Glutamatergic neuron (in vitro differentiated cells): ENCODE results near the gene CEP170. TPM values are rescaled to one million over a fixed set of nuclear protein-coding genes. Genes with fewer than 3 reads are reported as not detected.

Experiments used
- DNase-seq: peaks from one replicate; pipeline ENCODE4 v3.0.0; 2022
- H3K27ac Mint-ChIP-seq: one replicate; pipeline ENCODE4 v1.8.0; 2020; ENCODE audit warnings: mild to moderate bottlenecking, mixed read lengths, inconsistent platforms; ENCODE audit not compliant: unreplicated experiment
- H3K27me3 Mint-ChIP-seq: one replicate; pipeline ENCODE4 v1.8.0; 2020; ENCODE audit warnings: mild to moderate bottlenecking, moderate library complexity, mixed read lengths, inconsistent platforms; ENCODE audit not compliant: unreplicated experiment
- H3K36me3 Mint-ChIP-seq: one replicate; pipeline ENCODE4 v1.8.0; 2020; ENCODE audit warnings: mild to moderate bottlenecking, mixed read lengths, inconsistent platforms; ENCODE audit not compliant: unreplicated experiment
- H3K4me1 Mint-ChIP-seq: one replicate; pipeline ENCODE4 v1.8.0; 2020; ENCODE audit warnings: mild to moderate bottlenecking, low read depth, mixed read lengths, inconsistent platforms; ENCODE audit not compliant: unreplicated experiment
- H3K4me3 Mint-ChIP-seq: one replicate; pipeline ENCODE4 v1.8.0; 2020; ENCODE audit warnings: mild to moderate bottlenecking, mixed read lengths, inconsistent platforms; ENCODE audit not compliant: unreplicated experiment
- H3K9me3 Mint-ChIP-seq: one replicate; pipeline ENCODE4 v1.8.0; 2020; ENCODE audit warnings: mild to moderate bottlenecking, moderate library complexity, mixed read lengths, inconsistent platforms; ENCODE audit not compliant: unreplicated experiment
- total RNA-seq: library from RNA; stranded (reverse); fragmentation: NEBNext Ultra II Directional; extraction: Animal tissue kit (Norgen Biotek cat#: 25700); gene quantifications from one replicate; pipeline ENCODE4 v1.2.1, GENCODE V29; 2021; ENCODE audit not compliant: unreplicated experiment
- TF ChIP-seq, protein P1 (sequence below): fragments of 200-600 bp; sonication (generic); IDR thresholded peaks from one replicate; pipeline ENCODE4 v1.5.0; 2021; ENCODE audit not compliant: partially characterized antibody, unreplicated experiment

The CEP170 gene
- total RNA-seq, 1 donor from 2014 or later: 450 TPM

DNA sequence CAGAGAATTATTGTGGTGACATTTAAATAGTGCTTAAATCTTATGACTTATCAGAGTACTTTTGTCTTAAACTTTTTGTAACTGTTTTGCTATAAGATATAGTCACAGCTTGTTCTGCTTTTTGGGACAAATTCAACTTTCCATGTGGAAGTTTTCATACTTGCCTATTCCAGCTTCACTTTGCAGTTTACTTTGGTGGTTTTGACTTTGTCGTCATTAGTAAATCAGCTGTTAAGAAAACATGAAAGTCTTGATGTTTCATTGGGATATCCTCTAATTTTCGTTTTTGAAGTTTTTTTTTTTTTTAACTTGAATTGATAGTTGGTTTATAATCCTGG, 32.0 kb upstream of the CEP170 start:
- H3K4me3 Mint-ChIP-seq: no peak overlapping the region
- no peaks in the 10 kb centered on the region for H3K27me3 Mint-ChIP-seq
- TF ChIP-seq, protein P1, sequence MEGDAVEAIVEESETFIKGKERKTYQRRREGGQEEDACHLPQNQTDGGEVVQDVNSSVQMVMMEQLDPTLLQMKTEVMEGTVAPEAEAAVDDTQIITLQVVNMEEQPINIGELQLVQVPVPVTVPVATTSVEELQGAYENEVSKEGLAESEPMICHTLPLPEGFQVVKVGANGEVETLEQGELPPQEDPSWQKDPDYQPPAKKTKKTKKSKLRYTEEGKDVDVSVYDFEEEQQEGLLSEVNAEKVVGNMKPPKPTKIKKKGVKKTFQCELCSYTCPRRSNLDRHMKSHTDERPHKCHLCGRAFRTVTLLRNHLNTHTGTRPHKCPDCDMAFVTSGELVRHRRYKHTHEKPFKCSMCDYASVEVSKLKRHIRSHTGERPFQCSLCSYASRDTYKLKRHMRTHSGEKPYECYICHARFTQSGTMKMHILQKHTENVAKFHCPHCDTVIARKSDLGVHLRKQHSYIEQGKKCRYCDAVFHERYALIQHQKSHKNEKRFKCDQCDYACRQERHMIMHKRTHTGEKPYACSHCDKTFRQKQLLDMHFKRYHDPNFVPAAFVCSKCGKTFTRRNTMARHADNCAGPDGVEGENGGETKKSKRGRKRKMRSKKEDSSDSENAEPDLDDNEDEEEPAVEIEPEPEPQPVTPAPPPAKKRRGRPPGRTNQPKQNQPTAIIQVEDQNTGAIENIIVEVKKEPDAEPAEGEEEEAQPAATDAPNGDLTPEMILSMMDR: no peak
- peaks cover 2% of the 10 kb centered on the region for H3K9me3 Mint-ChIP-seq
- peaks cover 34% of the 10 kb centered on the region for H3K36me3 Mint-ChIP-seq
- no peak for DNase-seq
- H3K27ac Mint-ChIP-seq: no peak overlapping the region
- peaks cover 7% of the 10 kb centered on the region for H3K4me1 Mint-ChIP-seq

- Mint-ChIP-seq H3K4me3 (no peak overlapping the region), H3K27me3 (no peaks in the 10 kb centered on the region), H3K4me1 (peaks cover 7% of the 10 kb centered on the region), H3K9me3 (peaks cover 2% of the 10 kb centered on the region), H3K36me3 (peaks cover 33% of the 10 kb centered on the region), H3K27ac (no peak overlapping the region)
- TF ChIP-seq, protein P1: no peak
- DNase-seq: no peak
Observed at GRCh38 chr1:243286409-243287122, 31.5 kb upstream of the CEP170 start.

GRCh38 chr1:243281672-243282071, 26.6 kb upstream of the CEP170 start:
- Mint-ChIP-seq H3K4me3 (no peak overlapping the region), H3K9me3 (peaks cover 2% of the 10 kb centered on the region), H3K4me1 (peaks cover 7% of the 10 kb centered on the region), H3K36me3 (peaks cover 17% of the 10 kb centered on the region), H3K27me3 (peaks cover 2% of the 10 kb centered on the region), H3K27ac (no peak overlapping the region)
- no peak for DNase-seq
- TF ChIP-seq, protein P1: no peak

- Mint-ChIP-seq H3K9me3 (peaks cover 2% of the 10 kb centered on the region), H3K27ac (no peak overlapping the region), H3K27me3 (peaks cover 2% of the 10 kb centered on the region), H3K4me1 (peaks cover 5% of the 10 kb centered on the region), H3K36me3 (peaks cover 17% of the 10 kb centered on the region), H3K4me3 (no peak overlapping the region)
- TF ChIP-seq, protein P1: no peak
- no peak for DNase-seq
Observed at GRCh38 chr1:243280571-243281129, 25.6 kb upstream of the CEP170 start.

DNA sequence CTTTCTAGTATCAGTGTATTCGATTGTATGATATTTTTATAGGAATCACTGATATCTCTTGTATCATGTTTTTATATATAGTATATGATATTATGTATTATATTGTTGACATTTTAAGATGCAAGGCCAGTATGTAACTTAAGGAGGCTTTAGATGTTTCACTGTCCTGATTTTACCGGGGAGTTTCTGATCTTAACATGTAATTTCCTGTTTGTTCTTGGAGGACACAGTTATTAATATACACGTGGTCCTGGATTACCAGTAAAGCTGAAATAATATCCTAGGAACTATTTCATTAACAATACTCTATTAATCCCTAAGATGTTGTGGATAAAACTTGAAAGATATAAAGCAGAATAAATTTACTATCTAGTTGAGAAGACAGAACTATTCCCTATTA, 20.2 kb upstream of the CEP170 start:
- Mint-ChIP-seq H3K4me3 (no peak overlapping the region), H3K36me3 (no peaks in the 10 kb centered on the region), H3K4me1 (peaks cover 3% of the 10 kb centered on the region), H3K27ac (no peak overlapping the region), H3K27me3 (no peaks in the 10 kb centered on the region), H3K9me3 (no peaks in the 10 kb centered on the region)
- TF ChIP-seq, protein P1: no peak
- no peak for DNase-seq
